Osteoblast (primary cell): Measurements from ENCODE around the gene DSTN. TPM values are rescaled to one million over a fixed set of nuclear protein-coding genes. Genes with fewer than 3 reads are reported as not detected.
A peak's percentile ranks its signal among the peaks of the same experiment; 100 is the strongest.

Source experiments
- DNase-seq: peaks from one replicate; pipeline ENCODE4 v3.0.0; 2011; ENCODE audit warnings: low spot score, mixed read lengths; ENCODE audit not compliant: insufficient read length; ENCODE audit errors: missing footprints
- H2AFZ ChIP-seq: 2 replicates; pipeline ENCODE4 v1.6.0; 2011; ENCODE audit warnings: mild to moderate bottlenecking, low read length
- H3K27ac ChIP-seq: 2 replicates; pipeline ENCODE4 v1.5.1; 2011; ENCODE audit warnings: mild to moderate bottlenecking, low read depth, low read length, moderate library complexity
- H3K27me3 ChIP-seq: 2 replicates; pipeline ENCODE4 v1.6.0; 2012; ENCODE audit warnings: mild to moderate bottlenecking, control low read depth, inconsistent platforms, low read length, moderate library complexity; ENCODE audit not compliant: insufficient read depth
- H3K36me3 ChIP-seq: 2 replicates; pipeline ENCODE4 v1.5.1; 2011; ENCODE audit warnings: mild to moderate bottlenecking, low read length, control low read depth, moderate library complexity; ENCODE audit not compliant: insufficient read depth
- H3K4me1 ChIP-seq: 2 replicates; pipeline ENCODE4 v1.5.1; 2011; ENCODE audit warnings: mild to moderate bottlenecking, low read length, control low read depth, moderate library complexity; ENCODE audit not compliant: insufficient read depth
- H3K4me2 ChIP-seq: 2 replicates; pipeline ENCODE4 v1.6.0; 2011; ENCODE audit warnings: mild to moderate bottlenecking, low read length; ENCODE audit not compliant: insufficient read depth
- H3K4me3 ChIP-seq: fragments of 200-600 bp; sonication (generic); 3 replicates; pipeline ENCODE4 v1.5.1; 2012; ENCODE audit warnings: mild to moderate bottlenecking, low read length, inconsistent platforms; ENCODE audit not compliant: insufficient read depth
- H3K79me2 ChIP-seq: 2 replicates; pipeline ENCODE4 v1.6.0; 2012; ENCODE audit warnings: mild to moderate bottlenecking, low read length, control low read depth, inconsistent platforms; ENCODE audit not compliant: insufficient read depth
- H3K9me3 ChIP-seq: 2 replicates; pipeline ENCODE4 v1.5.1; 2011; ENCODE audit warnings: low read depth, low read length, control low read depth
- H4K20me1 ChIP-seq: 2 replicates; pipeline ENCODE4 v1.6.0; 2012; ENCODE audit warnings: mild to moderate bottlenecking, low read length, control low read depth; ENCODE audit not compliant: insufficient read depth
- CTCF ChIP-seq: IDR thresholded peaks from 2 replicates; pipeline ENCODE4 v1.5.1; 2011; ENCODE audit warnings: mild to moderate bottlenecking, low read depth, low read length, moderate library complexity; ENCODE audit errors: extremely low read depth
- total RNA-seq: library from RNA; depleted of rRNA; stranded (reverse); fragments of >200 nt; gene quantifications from 2 replicates; pipeline ENCODE4 v1.2.3, GENCODE V29; 2012

DSTN gene
- total RNA-seq, 1 donor: 627 TPM

GRCh38 chr20:17613328-17614175 is 43.7 kb downstream of the DSTN start:
- Histone ChIP-seq H3K4me2 (no peak overlapping the region), H3K27ac (peak overlapping the region; percentile 85), H3K4me1 (peaks cover 11% of the 10 kb centered on the region), H3K27me3 (no peaks in the 10 kb centered on the region), H3K9me3 (no peaks in the 10 kb centered on the region), H2AFZ (no peak overlapping the region), H3K79me2 (no peaks in the 10 kb centered on the region), H4K20me1 (peaks cover 48% of the 10 kb centered on the region), H3K36me3 (peaks cover 68% of the 10 kb centered on the region), H3K4me3 (no peak overlapping the region)
- TF ChIP-seq CTCF: no peak
- DNase-seq: peak; percentile 68

GRCh38 chr20:17614176-17614811 is 44.4 kb downstream of the DSTN start:
- H4K20me1 ChIP-seq: peaks cover 47% of the 10 kb centered on the region
- H3K4me2 ChIP-seq: no peak overlapping the region
- H3K4me1 ChIP-seq: peaks cover 11% of the 10 kb centered on the region
- no peaks in the 10 kb centered on the region for H3K9me3 ChIP-seq
- no peaks in the 10 kb centered on the region for H3K27me3 ChIP-seq
- H3K79me2 ChIP-seq: no peaks in the 10 kb centered on the region
- H2AFZ ChIP-seq: no peak overlapping the region
- peak overlapping the region; percentile 8 for H3K27ac ChIP-seq
- H3K4me3 ChIP-seq: no peak overlapping the region
- peaks cover 69% of the 10 kb centered on the region for H3K36me3 ChIP-seq
- TF ChIP-seq CTCF: no peak
- peak; percentile 71 for DNase-seq

GRCh38 chr20:17614812-17615644 is 45.2 kb downstream of the DSTN start:
- TF ChIP-seq CTCF: no peak
- Histone ChIP-seq H3K4me3 (no peak overlapping the region), H3K36me3 (peaks cover 76% of the 10 kb centered on the region), H3K4me1 (peaks cover 11% of the 10 kb centered on the region), H3K4me2 (no peak overlapping the region), H2AFZ (no peak overlapping the region), H3K9me3 (no peaks in the 10 kb centered on the region), H3K79me2 (no peaks in the 10 kb centered on the region), H3K27me3 (no peaks in the 10 kb centered on the region), H4K20me1 (peaks cover 43% of the 10 kb centered on the region), H3K27ac (peak overlapping the region; percentile 23)
- DNase-seq: peak; percentile 37
